NCI-H748 treated with DMSO at 0.1 percent for 48 hours (cell line): ENCODE results near the gene HDAC9.

ENCODE experiments used
- DNase-seq: peaks from one replicate; lab custom pipeline; 2025; lab: John Stamatoyannopoulos, UW

The HDAC9 gene

GRCh38 chr7:18845700-18846099 is 350.2 kb downstream of the HDAC9 start:
- no peak for DNase-seq

GRCh38 chr7:18846765-18847215 is 351.2 kb downstream of the HDAC9 start:
- no peak for DNase-seq

DNA sequence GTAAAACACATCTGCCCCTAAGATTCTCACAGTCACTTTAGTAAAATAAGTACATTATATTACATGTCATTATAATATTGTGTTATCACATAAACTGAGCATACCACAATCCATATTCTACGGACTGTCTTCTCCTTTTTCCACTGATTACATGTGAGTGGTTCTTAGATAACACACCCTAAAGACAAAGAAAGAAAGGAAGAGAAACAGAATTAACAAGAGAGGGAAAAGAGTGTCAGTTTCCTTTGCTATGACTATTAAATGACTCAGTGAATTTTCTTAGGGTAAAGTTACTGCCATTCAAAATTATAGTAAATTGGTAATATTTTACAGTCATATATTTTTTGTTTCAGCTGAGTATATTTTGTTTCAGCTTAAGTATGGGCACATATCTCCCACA is 353.6 kb downstream of the HDAC9 start:
- no peak for DNase-seq

- DNase-seq, result no peak
These were observed 360.2 kb downstream of the HDAC9 start for GRCh38 chr7:18855796-18856195.

DNA sequence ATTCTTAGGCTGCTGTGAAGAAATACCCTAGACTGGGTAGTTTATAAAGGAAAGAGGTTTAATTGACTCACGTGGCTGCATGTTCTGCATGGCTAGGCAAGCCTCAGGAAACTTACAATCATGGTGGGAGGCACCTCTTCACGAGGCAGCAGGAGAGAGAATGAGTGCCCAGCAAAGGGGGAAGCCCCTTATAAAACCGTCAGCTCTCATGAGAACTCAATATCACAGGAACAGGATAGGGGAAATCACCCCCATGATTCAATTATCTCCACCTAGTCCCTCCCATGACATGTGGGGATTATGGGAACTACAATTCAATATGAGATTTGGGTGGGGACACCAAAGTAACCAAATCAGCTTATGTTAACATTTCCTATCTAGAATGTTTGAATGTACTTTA is 362.7 kb downstream of the HDAC9 start:
- DNase-seq, result no peak

- no peak for DNase-seq
These were observed 363.8 kb downstream of the HDAC9 start for GRCh38 chr7:18859318-18859717.

GRCh38 chr7:18860221-18860620 is 364.7 kb downstream of the HDAC9 start:
- no peak for DNase-seq

GRCh38 chr7:18861514-18862118 is 366.1 kb downstream of the HDAC9 start:
- no peak for DNase-seq

DNA sequence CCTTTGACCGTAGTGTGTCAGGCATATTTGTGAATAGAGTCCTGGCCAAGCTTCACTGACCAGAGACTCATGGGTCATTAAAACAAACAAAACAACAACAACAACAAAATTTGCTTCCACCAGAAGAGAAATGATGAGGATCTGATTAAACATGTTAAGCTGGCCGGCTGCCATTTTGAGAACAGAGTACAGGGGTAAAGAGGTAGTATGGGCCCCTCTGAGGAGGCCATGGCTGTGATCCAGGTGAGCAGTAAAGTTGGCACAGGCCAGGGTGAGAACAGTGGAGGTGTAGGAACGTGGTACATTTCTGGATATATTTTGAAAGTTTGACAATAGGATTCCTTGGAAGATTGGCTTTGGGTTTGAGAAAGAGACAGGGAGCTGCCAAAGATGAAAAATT is 369.4 kb downstream of the HDAC9 start:
- no peak for DNase-seq

DNA sequence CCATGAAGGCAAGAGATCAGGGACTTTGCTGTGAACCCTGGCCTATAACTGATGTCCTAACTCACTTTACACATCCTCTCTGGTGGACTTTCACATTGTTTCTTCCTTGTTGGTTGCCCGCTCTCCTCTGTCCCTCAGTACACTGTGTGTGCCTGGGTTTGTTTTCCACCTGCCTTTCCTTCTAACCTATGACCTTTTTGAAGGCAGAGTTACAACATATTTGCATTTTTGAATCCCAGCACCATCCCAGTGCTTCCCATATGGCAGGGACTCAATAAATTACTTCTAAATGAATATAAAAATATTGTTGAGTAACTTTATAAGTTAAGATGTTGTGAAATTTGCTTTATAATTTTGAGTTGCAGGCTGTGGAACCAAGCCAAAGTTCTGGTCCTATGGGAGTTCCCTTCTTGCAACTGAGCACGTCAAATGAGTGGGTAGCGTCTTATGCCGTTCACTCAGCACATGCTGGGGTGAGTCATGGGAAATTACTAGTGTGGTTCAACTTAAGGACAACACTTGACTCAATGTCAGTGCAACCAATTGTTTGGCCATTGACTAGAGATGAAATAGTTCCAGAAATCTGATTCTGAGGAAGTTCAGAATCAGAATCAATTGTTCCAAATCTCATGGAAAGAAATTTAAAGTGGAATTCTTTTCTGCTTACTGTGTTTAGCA is 370.9 kb downstream of the HDAC9 start:
- DNase-seq, result no peak

GRCh38 chr7:18872344-18872743 is 376.8 kb downstream of the HDAC9 start:
- DNase-seq, result no peak

DNA sequence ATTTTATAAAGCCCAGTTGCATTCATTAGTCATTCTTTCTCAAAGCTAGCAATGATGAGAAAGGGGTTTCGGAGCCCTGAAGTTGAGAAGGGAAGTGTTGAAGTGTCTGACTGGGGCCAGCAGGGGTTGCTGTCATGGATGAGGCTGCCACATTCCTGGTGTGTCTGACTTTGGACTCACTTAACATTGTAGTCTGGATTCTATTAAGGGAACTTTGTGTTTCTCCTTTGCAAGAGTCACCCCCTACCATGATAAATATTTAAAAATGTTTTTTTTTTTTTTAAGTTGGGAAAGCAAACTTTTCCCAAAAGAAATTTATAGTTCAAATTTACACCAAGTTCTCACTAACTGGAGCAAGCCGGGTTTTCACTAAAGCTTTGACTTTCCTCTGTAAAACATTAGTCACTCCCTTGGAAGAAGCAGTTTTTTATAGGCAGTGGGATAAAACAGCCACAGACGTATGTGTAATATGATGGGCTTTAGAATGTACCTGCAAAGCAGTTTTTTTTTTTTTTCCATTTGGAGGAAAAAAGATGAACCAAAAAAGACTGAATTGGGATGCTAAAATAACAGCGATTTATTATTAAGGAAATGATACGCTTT is 378.3 kb downstream of the HDAC9 start:
- DNase-seq, result no peak

DNA sequence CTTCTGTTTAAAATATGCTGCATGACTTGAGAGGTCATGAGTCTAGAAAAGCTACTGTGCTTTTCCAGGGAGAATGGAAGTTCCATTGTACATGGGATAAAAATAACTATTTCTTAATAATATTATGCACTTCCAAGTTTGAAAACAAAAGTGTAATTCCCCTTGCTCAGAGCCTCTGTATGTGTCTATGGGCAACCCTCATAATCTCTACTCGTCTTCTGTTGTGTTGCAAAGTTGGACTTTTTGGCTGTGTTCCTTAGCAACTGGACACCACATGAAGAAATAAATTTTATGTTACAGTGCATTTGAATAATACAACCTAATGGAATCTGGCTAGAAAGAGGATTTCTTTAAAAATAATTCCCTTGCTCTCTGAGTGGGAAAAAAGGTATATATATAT is 379.3 kb downstream of the HDAC9 start:
- no peak for DNase-seq

- no peak for DNase-seq
These were observed 382.3 kb downstream of the HDAC9 start for GRCh38 chr7:18877874-18878273.

DNA sequence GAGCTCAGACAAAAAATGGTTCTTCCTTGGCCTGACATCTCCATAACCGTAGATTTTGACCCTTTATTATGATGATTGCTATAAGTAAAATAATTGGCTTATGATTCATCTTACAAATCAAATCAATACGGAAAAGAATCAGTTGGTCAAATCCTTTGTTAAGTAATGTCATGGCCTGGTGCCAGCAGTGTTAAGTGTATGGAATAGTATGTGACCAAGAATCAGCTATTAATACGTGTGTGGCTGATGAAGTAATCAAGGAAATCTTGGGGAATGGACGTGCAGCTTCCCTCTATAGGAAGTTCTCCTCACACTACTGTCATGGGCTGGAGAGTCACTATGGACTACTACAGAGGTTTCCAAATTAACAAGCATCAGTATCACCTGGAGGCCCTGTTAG is 391.3 kb downstream of the HDAC9 start:
- no peak for DNase-seq

DNA sequence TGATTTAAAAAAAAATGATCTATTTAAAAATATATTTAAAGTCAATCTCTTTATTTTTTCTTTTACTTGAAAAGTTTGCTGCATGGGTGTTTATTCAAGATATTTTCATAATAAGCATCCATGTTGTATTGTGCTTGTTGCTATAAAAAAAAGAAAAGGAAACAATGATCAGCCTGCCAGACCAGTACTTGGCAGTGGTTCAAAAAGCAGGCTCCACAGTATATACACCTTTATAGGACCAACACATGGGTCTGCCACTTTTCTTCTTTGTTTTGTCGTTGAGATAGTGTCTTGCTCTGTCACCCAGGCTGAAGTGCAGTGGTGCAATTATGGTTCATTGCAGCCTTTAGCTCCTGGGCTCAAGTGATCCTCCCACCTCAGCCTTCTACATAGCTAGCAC is 393.9 kb downstream of the HDAC9 start:
- no peak for DNase-seq

DNA sequence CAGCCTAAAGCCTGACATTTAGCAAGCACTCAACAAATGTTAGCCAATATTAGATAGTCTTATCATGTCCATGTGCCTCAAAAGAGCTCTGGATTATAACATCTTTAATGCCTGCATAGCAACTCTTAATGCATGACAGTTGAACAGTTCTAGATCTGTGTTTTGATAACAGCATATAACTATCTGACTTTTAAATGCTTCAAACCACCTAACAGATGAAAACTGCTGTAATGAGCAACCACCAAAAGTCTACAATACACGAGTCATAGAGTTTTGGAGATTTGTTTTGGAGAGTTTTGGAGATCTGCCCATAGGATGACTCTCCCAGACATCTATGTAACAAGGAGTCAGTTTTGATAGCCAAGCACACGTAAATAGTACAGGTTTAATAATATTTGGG is 394.6 kb downstream of the HDAC9 start:
- DNase-seq, result no peak

- DNase-seq, result no peak
These were observed 395.5 kb downstream of the HDAC9 start for GRCh38 chr7:18890885-18891621.

- no peak for DNase-seq
These were observed 397.6 kb downstream of the HDAC9 start for GRCh38 chr7:18893156-18893555.

GRCh38 chr7:18894155-18894554 is 398.6 kb downstream of the HDAC9 start:
- DNase-seq, result no peak

GRCh38 chr7:18895456-18895855 is 399.9 kb downstream of the HDAC9 start:
- no peak for DNase-seq

DNA sequence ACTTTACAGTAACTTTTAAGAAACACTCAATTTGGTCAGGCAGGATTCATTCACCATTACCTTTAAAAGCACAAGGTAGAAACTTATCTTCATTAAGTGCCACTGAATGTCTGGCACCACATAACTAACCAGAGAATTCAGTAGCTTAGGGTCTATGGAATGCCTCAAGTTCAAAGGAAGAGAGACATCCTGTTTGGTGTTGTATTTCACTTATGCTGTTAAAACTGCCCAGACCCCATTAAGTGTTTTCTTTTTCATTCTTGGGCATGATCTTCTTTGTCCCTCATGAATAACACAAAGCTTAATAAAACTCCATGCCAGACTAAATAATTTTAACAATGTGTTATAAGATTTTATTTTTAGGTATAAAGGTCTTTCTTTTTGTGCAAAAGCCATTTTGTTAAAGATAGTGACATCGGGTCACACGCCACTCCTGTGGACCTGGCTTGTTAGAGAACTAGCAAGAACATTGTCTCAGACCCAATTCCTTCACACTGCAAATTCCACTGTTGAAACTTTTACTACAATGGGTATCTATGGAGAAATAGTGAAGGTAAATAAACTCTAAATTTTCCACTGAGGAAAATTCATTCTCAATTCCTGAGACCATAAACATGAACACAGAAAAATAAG is 400.9 kb downstream of the HDAC9 start:
- no peak for DNase-seq
